GM12891 (cell line): Measurements from ENCODE around the gene SLC7A1.

Experiments
- PAX5 ChIP-seq: IDR thresholded peaks from 2 replicates; pipeline ENCODE4 v1.6.1; 2011; ENCODE audit warnings: low read length, moderate library complexity, mild to moderate bottlenecking; ENCODE audit not compliant: insufficient read depth, severe bottlenecking
- POLR2A ChIP-seq: IDR thresholded peaks from 2 replicates; pipeline ENCODE4 v1.6.1; 2011; ENCODE audit warnings: low read depth, low read length, control low read depth
- POLR2AphosphoS5 ChIP-seq: IDR thresholded peaks from 2 replicates; pipeline ENCODE4 v1.6.1; 2011; ENCODE audit warnings: low read depth, low read length, control low read depth
- TAF1 ChIP-seq: IDR thresholded peaks from 2 replicates; pipeline ENCODE4 v1.6.1; 2011; ENCODE audit warnings: low read depth, low read length, control low read depth

DNA sequence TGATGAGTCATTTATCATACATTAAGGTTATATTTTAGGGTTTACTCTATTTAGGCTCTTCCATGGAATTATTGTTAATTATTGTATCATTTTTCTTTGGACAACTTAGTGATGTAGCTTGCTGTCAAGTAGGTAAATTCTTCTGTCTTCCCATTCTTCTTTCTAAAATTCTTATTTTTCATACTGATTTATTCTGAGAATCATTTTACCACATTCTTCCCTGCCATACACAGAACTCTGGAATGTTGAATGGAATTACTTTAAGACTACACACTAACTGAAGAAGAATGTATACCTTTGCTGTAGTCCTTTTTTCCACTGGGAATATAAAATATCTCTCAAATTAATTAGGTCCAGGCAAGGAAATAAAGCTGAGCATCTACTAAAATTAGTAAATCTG is 24.5 kb upstream of the SLC7A1 start:
- TF ChIP-seq PAX5, result no peak
- TF ChIP-seq POLR2A, result no peak
- TF ChIP-seq POLR2AphosphoS5, result no peak
- TF ChIP-seq TAF1, result no peak
